Mucosa of gallbladder (tissue), 1 donor: ENCODE data around the gene MAGI1. TPM values are rescaled to one million over a fixed set of nuclear protein-coding genes. Genes with fewer than 3 reads are reported as not detected.

Experiments used
- DNase-seq: peaks from one replicate; pipeline ENCODE4 v3.0.0-alpha.2; 2020; ENCODE audit warnings: low spot score
- total RNA-seq: library from RNA; stranded (reverse); gene quantifications from one replicate; pipeline ENCODE4 v1.2.1, GENCODE V29; 2021
- donor health status: DM: no; HTN: no; CAD: no.

MAGI1 gene
- total RNA-seq, 1 donor from 2014 or later, result 87.4 TPM

DNA sequence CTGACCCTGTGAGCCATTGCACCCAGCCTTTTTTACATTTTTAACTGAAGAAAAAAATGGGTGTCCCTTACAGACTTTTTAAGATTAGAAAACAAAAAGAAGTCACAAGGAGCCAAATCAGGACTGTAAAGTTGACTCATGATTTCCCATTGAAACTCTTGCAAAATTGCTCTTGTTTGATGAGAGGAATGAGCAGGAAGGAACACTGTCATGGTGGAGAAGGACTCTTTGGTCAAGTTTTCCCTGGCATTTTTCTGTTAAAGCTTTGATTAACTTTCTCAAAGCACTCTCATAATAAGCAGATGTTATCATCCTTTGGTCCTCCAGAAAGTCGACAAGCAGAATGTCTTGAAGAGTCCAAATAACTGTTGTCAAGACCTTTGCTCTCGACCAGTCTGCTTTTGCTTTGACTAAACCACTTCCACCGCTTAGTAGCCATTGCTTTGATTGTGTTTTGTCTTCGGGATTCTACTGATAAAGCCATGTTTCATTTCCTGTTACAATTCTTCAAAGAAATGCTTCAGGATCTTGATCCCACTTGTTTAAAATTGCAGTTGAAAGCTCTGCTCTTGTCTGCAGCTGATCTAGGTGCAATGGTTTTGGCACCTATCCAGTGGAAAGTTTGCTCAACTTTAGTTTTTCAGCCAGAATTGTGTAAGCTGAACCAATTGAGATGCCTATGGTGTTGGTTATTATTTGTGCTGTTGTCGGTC is 369.4 kb downstream of the MAGI1 start:
- DNase-seq, result no peak

DNA sequence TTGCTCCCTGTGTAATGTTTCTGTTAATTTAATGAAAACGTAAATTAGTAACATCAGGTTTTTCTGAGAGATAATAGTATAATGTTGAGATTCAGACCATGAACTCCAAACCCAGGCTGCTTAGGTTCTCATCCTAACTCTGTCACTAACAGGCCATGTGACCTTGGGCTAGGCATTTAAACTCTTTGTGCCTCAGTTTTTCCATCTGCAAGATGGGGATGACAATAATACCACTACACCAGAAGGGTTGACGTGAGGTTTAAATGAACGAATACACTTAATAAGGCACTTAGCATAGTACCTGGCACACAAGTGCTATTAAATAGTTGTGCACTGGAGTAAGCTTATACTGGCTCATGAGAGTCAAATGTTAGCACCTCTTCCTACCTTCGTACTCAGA is 370.8 kb downstream of the MAGI1 start:
- no peak for DNase-seq

DNA sequence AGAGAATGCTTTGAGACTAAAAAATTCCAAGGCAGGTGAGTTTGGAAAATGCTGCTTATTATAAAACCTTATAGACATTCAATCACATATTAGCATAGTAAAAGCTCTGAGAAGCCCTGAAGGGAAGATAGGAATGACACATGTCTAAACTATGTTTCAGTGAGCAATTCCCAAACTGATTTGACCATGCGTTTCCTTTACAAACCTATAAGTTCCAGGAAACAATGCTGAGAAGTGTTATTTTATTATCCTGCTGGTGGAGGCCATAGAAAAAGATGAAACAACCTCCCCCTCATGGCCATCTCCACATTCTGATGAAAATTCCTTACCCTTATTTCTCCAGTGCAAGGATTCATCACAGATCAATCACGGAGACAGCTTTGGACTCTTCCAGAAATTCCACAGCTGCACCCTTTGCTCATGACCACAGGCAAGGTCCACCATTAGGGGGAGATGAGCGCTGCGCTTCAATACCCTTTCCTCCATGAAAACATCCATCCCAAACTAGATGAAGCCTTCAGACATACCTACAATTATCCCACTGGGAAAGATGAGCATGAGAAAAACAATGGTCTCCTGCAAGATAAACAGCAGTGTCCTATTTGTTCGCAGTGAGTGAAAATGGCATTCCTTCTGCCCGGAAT is 372.1 kb downstream of the MAGI1 start:
- no peak for DNase-seq

DNA sequence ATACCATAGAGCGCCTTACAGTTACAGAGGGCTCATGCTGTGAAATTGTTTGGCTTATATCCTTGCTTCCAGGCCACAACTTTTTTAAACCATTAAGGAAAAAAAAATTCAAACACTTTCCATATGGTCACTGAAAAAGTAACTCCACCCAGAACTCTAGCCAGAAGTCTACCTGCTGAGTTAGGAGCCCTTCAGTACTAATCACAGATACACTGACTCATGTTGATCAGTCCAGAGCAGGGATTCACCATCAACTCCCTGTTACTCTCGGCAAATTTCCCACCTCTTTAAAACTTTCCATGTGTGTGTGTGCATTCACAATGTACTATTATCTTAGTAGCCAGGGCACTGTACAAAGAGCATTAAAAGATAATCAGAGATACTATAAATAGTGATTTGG is 372.8 kb downstream of the MAGI1 start:
- no peak for DNase-seq

DNA sequence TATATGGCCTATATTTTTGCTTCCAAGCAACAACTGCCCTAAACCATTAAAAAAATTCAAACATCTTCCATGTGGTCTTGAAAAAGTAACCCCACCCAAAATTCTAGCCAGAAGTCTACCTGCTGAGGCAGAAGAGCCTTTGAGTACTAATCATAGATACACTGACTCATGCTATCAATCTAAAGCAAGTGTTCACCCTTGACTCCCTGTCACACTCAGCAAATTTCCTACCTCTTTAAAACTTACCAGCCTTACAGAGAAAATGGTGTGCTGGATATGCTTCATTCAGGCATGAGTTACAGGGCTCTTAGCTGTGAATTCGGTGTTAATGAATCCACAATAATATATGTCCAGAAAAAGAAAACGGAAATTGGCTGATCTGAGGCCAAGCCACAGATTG is 373.8 kb downstream of the MAGI1 start:
- no peak for DNase-seq

DNA sequence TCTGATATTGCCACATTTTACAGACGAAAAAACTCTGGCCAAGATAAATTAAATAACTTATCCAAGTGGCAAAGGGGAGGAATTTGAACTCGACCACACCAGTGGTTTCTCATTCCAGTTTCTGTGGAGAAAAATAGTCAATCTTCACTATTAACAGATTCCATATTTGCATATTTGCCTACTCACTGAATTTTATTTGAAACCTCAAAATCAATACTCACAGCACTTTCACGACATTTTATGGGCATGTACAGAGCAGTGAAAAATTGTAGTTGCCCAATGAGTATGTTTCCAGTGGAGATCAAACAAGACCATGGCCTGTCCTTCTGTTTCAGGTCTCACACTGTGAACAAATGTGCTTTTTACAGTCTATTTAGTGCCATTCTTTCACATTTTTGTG is 374.3 kb downstream of the MAGI1 start:
- no peak for DNase-seq

DNA sequence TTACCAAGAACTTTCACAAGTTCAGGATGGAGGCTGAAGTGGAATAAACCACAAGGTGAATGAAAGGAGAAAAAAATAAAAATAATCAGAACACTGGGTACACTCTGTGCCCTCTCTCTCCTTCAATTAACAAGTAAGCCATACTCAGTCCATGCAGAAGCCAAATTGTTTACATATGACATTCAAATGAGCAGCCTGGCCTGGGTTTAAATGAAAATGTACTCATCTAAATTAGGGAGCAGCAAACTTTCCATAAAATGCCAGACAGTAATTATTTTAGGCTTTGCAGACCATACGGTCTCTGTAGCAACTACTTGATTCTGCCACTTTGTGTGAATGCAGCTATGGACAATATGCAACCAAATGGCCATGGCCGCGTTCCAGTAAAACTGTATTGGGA is 376.6 kb downstream of the MAGI1 start:
- no peak for DNase-seq

DNA sequence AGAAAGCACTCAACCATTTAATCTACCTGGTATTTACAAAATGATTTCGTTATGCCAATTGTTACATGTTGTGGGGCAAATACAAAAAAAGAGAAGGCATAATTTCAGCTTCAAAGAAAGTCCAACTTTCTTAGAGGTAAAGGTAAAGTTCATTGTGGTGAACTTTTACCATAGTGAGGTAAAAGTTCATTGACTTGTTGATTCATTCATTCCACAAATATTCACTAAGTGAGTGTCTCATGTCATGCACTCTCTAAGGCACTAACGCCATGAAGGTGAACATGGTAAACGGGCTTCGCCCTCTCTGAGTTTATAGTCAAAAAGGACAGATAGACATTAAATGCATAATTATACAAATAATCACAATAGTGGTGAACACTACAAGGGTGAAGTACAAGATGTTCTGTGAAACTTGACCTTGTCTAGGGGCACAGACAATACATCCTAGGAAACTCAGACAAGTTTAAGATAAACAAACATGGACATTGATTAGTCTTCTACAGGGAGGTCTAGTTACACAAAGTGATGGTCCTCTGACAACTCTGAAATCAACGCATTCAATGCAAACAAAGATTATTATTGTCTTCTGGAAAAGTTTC is 378.6 kb downstream of the MAGI1 start:
- DNase-seq, result no peak

DNA sequence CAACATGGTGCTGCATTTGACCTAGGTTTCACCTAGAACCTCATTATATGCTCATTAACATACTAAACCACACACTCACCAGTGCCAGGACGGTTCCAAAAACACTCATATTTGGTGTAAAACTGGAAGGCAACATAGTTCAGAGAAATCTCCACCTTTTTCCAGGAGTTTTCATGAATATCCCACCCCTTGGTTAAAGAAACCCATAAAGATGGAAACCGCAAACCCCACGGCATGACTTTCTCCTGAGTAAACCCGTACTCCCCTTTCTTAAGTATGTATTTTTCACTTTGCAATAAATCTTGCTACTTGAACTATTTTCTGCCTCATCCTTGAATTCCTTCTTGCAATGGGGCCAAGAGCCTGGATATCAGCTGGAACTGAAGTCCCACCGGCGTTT is 379.3 kb downstream of the MAGI1 start:
- DNase-seq, result no peak

DNA sequence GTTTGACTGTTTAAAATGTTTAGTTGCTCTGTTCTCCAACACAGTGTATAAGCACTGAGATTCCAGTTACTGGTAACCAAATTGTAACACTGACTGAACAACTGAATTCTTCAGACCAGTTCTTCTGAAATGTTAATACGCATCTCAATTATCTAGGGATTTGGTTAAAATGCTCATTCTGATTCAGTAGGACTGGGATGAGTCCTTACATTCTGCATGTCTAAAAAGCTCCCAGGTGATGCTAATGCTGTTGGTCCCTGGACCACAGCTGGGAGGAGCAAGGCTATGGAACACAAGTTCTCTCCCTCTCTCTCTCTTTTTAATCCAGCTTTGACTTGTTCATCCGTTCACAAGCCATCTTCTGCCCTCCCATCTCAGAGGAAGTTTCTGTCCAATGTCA is 380.3 kb downstream of the MAGI1 start:
- DNase-seq, result no peak

DNA sequence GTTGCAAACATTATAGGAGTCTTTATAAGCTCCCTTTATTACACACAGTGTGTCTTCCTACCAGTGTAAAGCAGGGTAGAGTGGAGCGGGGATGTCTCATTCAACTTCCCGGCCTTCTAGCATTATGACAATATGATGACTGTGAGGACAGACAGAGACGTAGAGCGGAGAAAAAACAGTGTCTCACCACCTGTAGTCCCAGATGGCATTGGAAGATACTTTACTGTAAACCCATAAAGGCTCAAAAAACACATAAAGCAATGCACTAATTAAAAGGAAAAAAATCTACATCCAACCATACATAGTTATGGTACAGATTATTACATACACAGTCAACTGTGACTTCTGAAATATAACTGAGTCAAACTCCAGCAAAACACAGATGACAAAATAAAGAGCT is 383.7 kb downstream of the MAGI1 start:
- DNase-seq, result no peak

DNA sequence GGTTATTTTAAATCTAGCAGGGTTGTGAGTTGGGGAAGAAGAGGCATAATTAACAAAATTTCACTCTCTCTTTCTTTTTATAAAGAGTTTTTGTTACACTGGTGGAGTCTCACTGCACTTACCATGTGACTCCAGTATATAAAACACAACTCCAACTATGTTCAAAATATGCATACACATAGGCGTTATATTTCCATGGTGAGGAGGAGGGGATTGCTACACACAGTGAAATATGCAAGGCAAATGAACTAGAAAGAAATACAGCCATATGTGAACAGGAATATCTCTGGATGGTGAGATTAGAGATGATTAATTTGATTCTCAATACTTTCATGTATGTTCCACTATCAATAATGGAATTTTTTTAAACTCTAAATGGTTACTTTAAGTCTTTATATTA is 385.0 kb downstream of the MAGI1 start:
- DNase-seq, result no peak

DNA sequence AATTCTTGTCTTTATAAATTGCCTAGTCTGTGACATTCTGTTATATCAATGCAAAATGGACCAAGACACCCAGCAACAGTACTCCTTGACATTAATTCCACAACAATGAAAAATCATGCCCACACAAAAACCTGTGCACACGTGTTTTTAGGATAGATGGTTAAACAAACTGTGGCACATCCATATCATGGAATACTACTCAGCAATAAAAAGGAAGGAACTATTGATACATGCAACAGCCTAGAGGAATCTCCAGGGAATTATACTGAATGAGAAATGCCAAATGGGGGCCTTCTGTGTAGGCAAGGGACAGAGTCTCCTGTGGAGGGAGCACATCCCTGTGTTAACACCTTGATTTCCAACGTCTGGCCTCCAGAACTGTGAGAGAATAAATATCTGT is 388.5 kb downstream of the MAGI1 start:
- DNase-seq, result no peak

DNA sequence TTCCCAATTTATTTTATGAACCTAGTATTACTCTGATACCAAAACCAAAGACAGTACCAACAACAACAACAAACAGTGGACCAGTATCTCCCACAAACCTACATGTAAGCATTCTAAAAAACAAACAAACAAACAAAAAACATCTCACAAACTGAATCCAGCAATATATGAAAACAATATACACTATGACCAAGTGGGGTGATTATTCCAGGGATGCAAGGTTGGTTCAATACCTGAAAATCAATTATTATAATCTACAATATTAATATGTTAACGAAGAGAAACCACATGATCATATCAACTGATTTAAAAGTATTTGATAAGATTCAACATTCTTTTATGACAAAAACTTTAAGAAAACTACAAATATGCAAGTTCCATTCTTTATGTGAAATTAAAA is 391.3 kb downstream of the MAGI1 start:
- DNase-seq, result no peak

DNA sequence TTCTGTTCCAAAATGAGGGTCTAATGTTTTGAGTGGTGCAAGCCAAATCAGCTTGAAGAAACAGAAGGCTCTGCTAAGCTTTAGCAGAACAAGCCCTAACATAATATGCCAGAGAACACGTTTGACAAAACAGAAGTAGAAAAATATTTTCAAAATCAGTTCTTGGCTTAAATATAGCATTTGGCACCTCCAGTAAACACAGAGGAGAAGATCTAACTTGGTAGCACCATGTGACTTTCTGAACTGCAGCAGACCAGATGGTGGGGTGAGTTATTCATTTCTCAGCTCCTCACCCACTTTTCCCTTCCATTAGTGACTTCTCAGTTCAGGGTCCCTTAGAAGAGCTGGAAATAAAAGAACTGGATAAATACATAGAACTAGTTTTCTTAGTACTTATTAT is 395.8 kb downstream of the MAGI1 start:
- DNase-seq, result no peak

DNA sequence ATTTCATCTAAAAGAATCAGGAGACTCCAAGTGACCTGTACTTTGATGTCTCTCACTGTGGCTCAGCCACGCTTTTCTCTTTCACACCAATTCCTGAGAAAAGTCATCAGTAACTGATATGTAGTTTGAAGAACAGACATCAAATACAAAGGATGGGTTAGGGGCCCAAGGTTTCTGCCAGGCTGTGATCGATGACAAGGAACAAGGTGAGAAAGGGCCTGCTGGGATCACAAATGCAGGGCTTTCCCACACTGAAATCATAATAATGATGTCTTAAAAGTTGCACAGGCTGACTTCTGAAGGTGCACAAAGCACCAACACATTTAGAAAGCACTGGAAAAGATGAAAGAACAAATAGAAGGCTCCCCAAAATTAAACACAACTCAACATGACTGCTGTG is 396.9 kb downstream of the MAGI1 start:
- DNase-seq, result no peak

DNA sequence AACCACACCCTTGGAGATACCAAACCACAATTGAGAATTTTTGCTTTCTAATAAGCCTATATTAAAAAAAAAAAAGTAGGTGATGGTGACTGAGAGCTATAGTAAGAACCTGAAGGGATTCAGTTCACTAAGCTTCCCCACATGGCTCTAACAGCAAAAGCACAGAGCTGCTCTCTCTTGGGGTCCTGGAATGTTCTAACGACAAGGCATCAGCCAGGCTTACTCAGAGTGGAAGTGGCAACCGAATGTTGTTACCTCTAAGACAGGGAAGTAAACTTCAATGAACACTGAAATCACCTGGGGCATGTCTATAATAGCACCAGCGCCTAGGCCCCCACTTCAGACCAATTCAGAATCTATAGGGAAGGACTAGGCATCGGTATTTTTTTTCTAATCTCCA is 397.7 kb downstream of the MAGI1 start:
- DNase-seq, result no peak

DNA sequence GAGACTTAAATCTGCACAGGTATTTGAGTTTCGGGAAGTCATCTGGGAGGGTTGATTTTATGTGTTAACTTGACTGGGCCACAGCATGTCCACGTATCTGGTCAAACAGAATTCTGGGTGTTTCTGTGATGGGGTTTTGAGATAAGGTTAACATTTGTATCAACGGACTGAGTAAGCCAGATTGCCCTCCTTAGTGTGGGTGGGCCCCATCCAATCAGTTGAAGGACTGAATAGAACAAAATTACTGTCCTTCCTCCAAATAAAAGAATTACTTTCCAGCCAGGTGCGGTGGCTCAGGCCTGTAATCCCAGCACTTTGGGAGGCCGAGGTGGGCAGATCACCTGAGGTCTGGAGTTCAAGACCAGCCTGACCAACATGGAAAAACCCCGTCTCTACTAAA is 399.3 kb downstream of the MAGI1 start:
- no peak for DNase-seq

DNA sequence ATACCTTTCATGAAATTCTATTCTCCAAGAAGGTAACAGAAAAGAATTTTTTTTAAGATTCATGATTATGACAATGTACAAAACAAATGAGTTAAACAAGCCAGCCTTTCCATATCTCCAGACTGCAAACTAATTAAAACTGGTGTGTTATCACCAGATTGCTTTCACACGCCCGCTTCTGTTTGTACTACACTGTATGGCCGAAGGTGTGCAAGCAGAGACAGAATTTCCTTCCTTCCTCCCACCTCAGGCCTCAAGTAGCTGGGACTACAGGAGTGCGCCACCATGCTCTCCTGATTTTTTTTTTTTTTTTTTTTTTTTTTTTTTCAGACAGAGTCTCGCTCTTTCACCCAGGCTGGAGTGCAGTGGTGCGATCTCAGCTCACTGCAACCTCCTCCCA is 400.4 kb downstream of the MAGI1 start:
- DNase-seq, result no peak

DNA sequence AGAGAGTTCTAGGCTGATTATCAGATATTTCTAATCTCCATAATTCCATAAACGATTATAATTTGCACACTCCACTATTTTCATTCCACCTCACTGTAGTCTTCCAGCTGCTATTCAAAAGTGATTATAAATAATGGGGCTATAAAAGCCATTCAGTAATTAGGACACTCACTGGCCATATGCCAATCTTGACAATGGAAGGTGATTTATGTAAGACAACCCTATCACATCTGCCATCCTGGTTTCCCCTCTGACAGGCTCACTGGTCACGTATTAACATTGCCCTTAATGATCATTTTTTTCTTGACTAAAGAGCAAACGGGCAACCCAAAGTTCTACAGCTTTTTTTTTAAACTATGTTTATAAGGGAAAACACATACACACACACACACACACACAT is 402.4 kb downstream of the MAGI1 start:
- DNase-seq, result no peak

DNA sequence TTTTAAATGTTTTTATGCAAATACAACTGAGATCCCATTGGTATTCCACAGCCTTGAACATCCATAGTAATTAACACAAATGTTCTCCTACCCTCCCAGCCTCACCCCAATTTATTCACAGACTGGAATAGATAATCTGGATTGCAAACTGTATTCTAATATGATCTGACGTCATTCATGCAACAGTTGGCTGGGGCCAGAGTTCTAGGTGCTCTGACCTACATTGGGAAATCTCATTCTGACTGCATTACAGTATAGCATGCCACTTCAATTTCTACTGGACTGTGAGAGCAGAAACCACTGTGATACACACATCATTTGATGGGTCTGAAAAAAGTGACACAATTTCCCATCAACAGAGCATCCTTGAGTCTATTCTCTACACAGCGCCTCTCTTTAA is 403.1 kb downstream of the MAGI1 start:
- no peak for DNase-seq

DNA sequence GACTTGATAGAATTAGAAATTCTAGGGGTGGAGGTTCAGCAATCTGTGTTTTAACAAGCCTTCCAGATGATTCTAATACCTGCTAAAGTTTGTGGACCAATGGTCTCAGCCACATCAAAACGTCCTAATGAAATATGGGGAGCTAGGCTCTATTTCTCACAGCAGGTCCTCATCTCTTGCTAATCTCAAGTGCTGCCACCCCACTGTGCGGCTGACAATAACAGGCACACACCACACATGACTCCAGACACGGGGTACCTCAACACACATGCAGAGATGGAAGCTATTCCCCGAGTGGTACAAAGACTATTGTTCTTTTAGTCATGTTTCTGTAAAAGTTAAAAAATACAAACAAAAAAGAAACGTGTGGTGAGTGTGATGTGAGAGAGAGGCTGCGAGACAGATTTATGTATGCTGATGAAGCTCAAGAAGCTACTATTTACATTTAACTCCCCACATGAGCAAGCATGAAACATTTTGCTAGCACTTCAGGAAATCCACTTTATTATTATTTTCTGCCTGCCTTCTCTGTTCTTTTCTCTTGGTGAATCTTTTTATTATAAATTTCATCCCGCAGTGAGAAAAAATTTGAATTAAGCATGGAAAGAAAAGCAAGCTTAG is 405.6 kb downstream of the MAGI1 start:
- no peak for DNase-seq

DNA sequence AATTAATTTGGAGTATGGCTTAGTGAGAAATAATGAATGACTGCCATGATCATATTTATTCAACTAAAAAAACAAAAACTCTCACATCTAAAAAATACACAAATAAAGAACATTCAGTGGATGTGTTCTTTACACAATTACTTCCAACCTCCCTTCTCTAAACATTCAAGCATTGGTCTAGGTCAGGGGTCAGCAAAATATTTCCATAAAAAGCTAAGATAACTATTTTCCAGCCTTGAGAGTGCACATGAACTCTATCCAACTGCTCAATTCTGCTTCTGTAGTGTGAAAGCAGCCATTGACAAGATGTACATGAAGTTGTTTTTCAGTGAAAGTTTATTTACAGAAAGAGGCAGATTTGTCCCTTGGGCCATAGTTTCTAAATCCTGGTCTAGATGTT is 406.3 kb downstream of the MAGI1 start:
- DNase-seq, result no peak
